H1 (cell line): ENCODE measurements around the gene DEAF1. TPM values are rescaled to one million over a fixed set of nuclear protein-coding genes. Genes with fewer than 3 reads are reported as not detected.

Source experiments
- CTCF ChIA-PET: fragments of 300-600 bp; sonication (Branson Sonifier 250); formaldehyde crosslinking; loops from one replicate; lab custom pipeline; 2021; ENCODE audit not compliant: partially characterized antibody; lab: Charles Lee
- POLR2A ChIA-PET: fragments of 300-600 bp; sonication (Branson Sonifier 250); formaldehyde crosslinking; loops from one replicate; lab custom pipeline; 2021; ENCODE audit warnings: inconsistent platforms; ENCODE audit not compliant: partially characterized antibody; lab: Charles Lee
- DNase-seq, 2 experiments: peaks; one replicate each; pipeline versions ENCODE4 v3.0.0 to v3.0.0-alpha.2; 2010 to 2022; ENCODE audit warnings: low spot score in 2 of 2, low read depth in 1 of 2, mixed read lengths in 1 of 2
- FAIRE-seq: peaks from 2 replicates; lab custom pipeline; 2011; peaks lifted over from hg19 to GRCh38; lab: Jason Lieb, UNC
- H2AFZ ChIP-seq: 2 replicates; pipeline ENCODE4 v1.8.1; 2012; ENCODE audit warnings: low read length, inconsistent platforms
- H2AK5ac ChIP-seq: 2 replicates; pipeline ENCODE4 v1.6.1; 2013; ENCODE audit warnings: low read depth, low read length
- H2BK120ac ChIP-seq: replicated peaks from 2 replicates; pipeline ENCODE3; 2013; ENCODE audit warnings: low read depth, low read length, inconsistent platforms
- H2BK12ac ChIP-seq: 2 replicates; pipeline ENCODE4 v1.6.1; 2013; ENCODE audit warnings: low read depth, low read length
- H2BK15ac ChIP-seq: 2 replicates; pipeline ENCODE4 v1.6.1; 2013; ENCODE audit warnings: low read length
- H2BK20ac ChIP-seq: 2 replicates; pipeline ENCODE4 v1.6.1; 2013; ENCODE audit warnings: low read length
- H2BK5ac ChIP-seq: 2 replicates; pipeline ENCODE4 v1.6.1; 2013; ENCODE audit warnings: low read depth, low read length
- H3K14ac ChIP-seq: 2 replicates; pipeline ENCODE4 v1.6.1; 2013; ENCODE audit warnings: inconsistent platforms; ENCODE audit not compliant: insufficient read length
- H3K18ac ChIP-seq: 2 replicates; pipeline ENCODE4 v1.6.1; 2013; ENCODE audit warnings: low read length; ENCODE audit errors: extremely low read depth
- H3K23ac ChIP-seq: 2 replicates; pipeline ENCODE4 v1.6.1; 2013; ENCODE audit warnings: inconsistent platforms; ENCODE audit not compliant: insufficient read length
- H3K23me2 ChIP-seq: 2 replicates; pipeline ENCODE4 v1.6.1; 2013; ENCODE audit warnings: low read depth, low read length
- H3K27ac ChIP-seq: 2 replicates; pipeline ENCODE4 v1.6.1; 2011; ENCODE audit warnings: low read depth, low read length, inconsistent platforms
- H3K27me3 ChIP-seq, 4 experiments: replicated peaks in 1 of 4; 1 replicate in 1 of 4; 2 replicates in 3 of 4; pipeline versions ENCODE4 v1.6.1 to v1.8.1; 2011 to 2013; ENCODE audit warnings: low read length in 3 of 4, mild to moderate bottlenecking in 3 of 4, inconsistent platforms in 2 of 4, mixed read lengths in 2 of 4, moderate library complexity in 1 of 4; ENCODE audit not compliant: control insufficient read depth in 3 of 4, insufficient read depth in 3 of 4; ENCODE audit errors: extremely low read depth in 1 of 4
- H3K36me3 ChIP-seq, 4 experiments: 2 replicates each; pipeline versions ENCODE4 v1.6.1 to v1.8.1; 2011 to 2013; ENCODE audit warnings: mild to moderate bottlenecking in 4 of 4, low read length in 3 of 4, moderate library complexity in 2 of 4, control low read depth in 1 of 4, inconsistent platforms in 1 of 4; ENCODE audit not compliant: insufficient read depth in 4 of 4, control insufficient read depth in 2 of 4
- H3K4ac ChIP-seq: replicated peaks from 2 replicates; pipeline ENCODE3; 2013; ENCODE audit warnings: low read length, low read depth, mixed read lengths, inconsistent platforms; ENCODE audit not compliant: insufficient read length
- H3K4me1 ChIP-seq, 4 experiments: replicated peaks in 1 of 4; 1 replicate in 1 of 4; 2 replicates in 3 of 4; pipeline versions ENCODE4 v1.6.1 to v1.8.1; 2011 to 2013; ENCODE audit warnings: low read length in 3 of 4, inconsistent platforms in 2 of 4, mixed read lengths in 1 of 4; ENCODE audit not compliant: insufficient read depth in 4 of 4, control insufficient read depth in 3 of 4
- H3K4me2 ChIP-seq, 2 experiments: 2 replicates each; pipeline versions ENCODE4 v1.6.1 to v1.8.1; 2011 to 2013; ENCODE audit warnings: low read depth in 2 of 2, low read length in 2 of 2, control low read depth in 1 of 2, inconsistent platforms in 1 of 2, mild to moderate bottlenecking in 1 of 2; ENCODE audit not compliant: insufficient read depth in 1 of 2
- H3K4me3 ChIP-seq, 4 experiments: fragments of 200-600, 300-600 bp in 1 of 4; sonication (generic), shearing (Covaris generic), sonication (Bioruptor Twin) in 1 of 4; 2 replicates each; pipeline versions ENCODE4 v1.5.1 to v1.8.1; 2011 to 2016; ENCODE audit warnings: low read length in 4 of 4, low read depth in 3 of 4, control low read depth in 2 of 4, inconsistent platforms in 2 of 4, mild to moderate bottlenecking in 2 of 4, mixed read lengths in 1 of 4, moderate library complexity in 1 of 4; ENCODE audit not compliant: insufficient read depth in 2 of 4; ENCODE audit errors: extremely low read depth in 1 of 4
- H3K56ac ChIP-seq: replicated peaks from 2 replicates; pipeline ENCODE3; 2013; ENCODE audit warnings: low read depth, mild to moderate bottlenecking, mixed read lengths, low read length, inconsistent platforms; ENCODE audit not compliant: insufficient read length
- H3K79me1 ChIP-seq: 2 replicates; pipeline ENCODE4 v1.6.1; 2013; ENCODE audit warnings: low read depth, low read length, control low read depth
- H3K79me2 ChIP-seq, 2 experiments: 2 replicates each; pipeline versions ENCODE4 v1.6.1 to v1.8.1; 2012 to 2013; ENCODE audit warnings: low read length in 2 of 2, mild to moderate bottlenecking in 2 of 2, inconsistent platforms in 1 of 2; ENCODE audit not compliant: insufficient read depth in 2 of 2, control insufficient read depth in 1 of 2
- H3K9ac ChIP-seq, 4 experiments: replicated peaks in 1 of 4; 1 replicate in 1 of 4; 2 replicates in 3 of 4; pipeline versions ENCODE4 v1.6.1 to v1.8.1; 2011 to 2013; ENCODE audit warnings: low read depth in 3 of 4, low read length in 3 of 4, control low read depth in 2 of 4, mild to moderate bottlenecking in 2 of 4, moderate library complexity in 2 of 4, inconsistent platforms in 1 of 4; ENCODE audit errors: extremely low read depth in 1 of 4
- H3K9me3 ChIP-seq, 2 experiments: 2 replicates each; pipeline versions ENCODE4 v1.6.1 to v1.8.1; 2012 to 2013; ENCODE audit warnings: mild to moderate bottlenecking in 2 of 2, moderate library complexity in 2 of 2, control low read depth in 1 of 2, inconsistent platforms in 1 of 2, low read depth in 1 of 2, low read length in 1 of 2, mixed read lengths in 1 of 2; ENCODE audit not compliant: insufficient read depth in 2 of 2
- H4K20me1 ChIP-seq, 2 experiments: replicated peaks in 1 of 2; 2 replicates each; pipeline versions ENCODE3 to v1.8.1; 2011 to 2013; ENCODE audit warnings: inconsistent platforms in 2 of 2, low read length in 2 of 2, mild to moderate bottlenecking in 1 of 2; ENCODE audit not compliant: insufficient read depth in 2 of 2, control insufficient read depth in 1 of 2
- H4K5ac ChIP-seq: 2 replicates; pipeline ENCODE4 v1.6.1; 2013; ENCODE audit warnings: low read length, low read depth, mixed read lengths, inconsistent platforms; ENCODE audit not compliant: insufficient read length
- H4K8ac ChIP-seq: 2 replicates; pipeline ENCODE4 v1.8.0; 2013; ENCODE audit warnings: mild to moderate bottlenecking, moderate library complexity, low read length, inconsistent platforms; ENCODE audit not compliant: insufficient read depth; ENCODE audit errors: extremely low read depth
- H4K91ac ChIP-seq: replicated peaks from 2 replicates; pipeline ENCODE3; 2013; ENCODE audit warnings: low read length, mixed read lengths, inconsistent platforms; ENCODE audit not compliant: insufficient read length
- BRCA1 ChIP-seq: IDR thresholded peaks from 2 replicates; pipeline ENCODE4 v1.6.1; 2012; ENCODE audit warnings: low read depth, low read length, improper control_type of control experiment
- CBX5 ChIP-seq: fragments of 300-800, 300-1000 bp; sonication (generic); IDR thresholded peaks from 2 replicates; pipeline ENCODE4 v1.7.1; 2016; ENCODE audit warnings: antibody characterized with exemption, low read length, low read depth
- CREB1 ChIP-seq: IDR thresholded peaks from 2 replicates; pipeline ENCODE4 v1.6.1; 2012; ENCODE audit warnings: inconsistent platforms
- E2F6 ChIP-seq: IDR thresholded peaks from 2 replicates; pipeline ENCODE4 v1.6.1; 2012; ENCODE audit warnings: inconsistent platforms
- EGR1 ChIP-seq: IDR thresholded peaks from 2 replicates; pipeline ENCODE4 v1.6.1; 2011; ENCODE audit warnings: low read depth, low read length, borderline replicate concordance
- HDAC6 ChIP-seq: IDR thresholded peaks from one replicate; pipeline ENCODE4 v1.7.1; 2012; ENCODE audit warnings: low read depth, mild to moderate bottlenecking, inconsistent platforms, low read length, moderate library complexity
- KDM1A ChIP-seq: fragments of 200-600, 300-600 bp; sonication (generic); IDR thresholded peaks from 2 replicates; pipeline ENCODE4 v1.7.1; 2016; ENCODE audit warnings: mild to moderate bottlenecking, low read length, borderline replicate concordance
- KDM4A ChIP-seq: IDR thresholded peaks from one replicate; pipeline ENCODE4 v1.7.1; 2012; ENCODE audit warnings: low read depth, mild to moderate bottlenecking, moderate library complexity, low read length, inconsistent platforms; ENCODE audit not compliant: severe bottlenecking
- NANOG ChIP-seq: IDR thresholded peaks from 2 replicates; pipeline ENCODE4 v1.6.1; 2011; ENCODE audit warnings: low read length, low read depth, mild to moderate bottlenecking, inconsistent platforms; ENCODE audit not compliant: insufficient read depth, poor library complexity, severe bottlenecking
- POU5F1 ChIP-seq: IDR thresholded peaks from 2 replicates; pipeline ENCODE4 v1.6.1; 2011; ENCODE audit warnings: low read depth, mild to moderate bottlenecking, low read length, moderate library complexity
- RFX5 ChIP-seq: IDR thresholded peaks from 2 replicates; pipeline ENCODE4 v1.6.1; 2011; ENCODE audit warnings: low read depth, low read length, improper control_type of control experiment, borderline replicate concordance
- SRF ChIP-seq: IDR thresholded peaks from 2 replicates; pipeline ENCODE4 v1.6.1; 2011; ENCODE audit warnings: mild to moderate bottlenecking, low read depth, low read length, moderate library complexity
- TBP ChIP-seq: IDR thresholded peaks from 2 replicates; pipeline ENCODE4 v1.6.1; 2011; ENCODE audit warnings: low read depth, low read length, improper control_type of control experiment
- TCF12 ChIP-seq: IDR thresholded peaks from 2 replicates; pipeline ENCODE4 v1.6.1; 2011; ENCODE audit warnings: low read depth, mild to moderate bottlenecking, low read length
- WGBS, 2 experiments: shearing (Covaris generic) in 1 of 2; methylation state at CpG; one replicate each; pipeline versions ENCODE4 v1.1.6 to v1.1.7; 2013 to 2015; ENCODE audit warnings: low lambda C conversion rate in 2 of 2, mixed read lengths in 2 of 2, inconsistent platforms in 1 of 2, low coverage in 1 of 2, missing lambda C conversion rate in 1 of 2; ENCODE audit not compliant: insufficient replicate concordance in 2 of 2, insufficient coverage in 1 of 2, insufficient read length in 1 of 2; ENCODE audit errors: extremely low coverage in 1 of 2, missing lambda C conversion rate in 1 of 2; 5-methylcytosine and 5-hydroxymethylcytosine counted together
- polyA plus RNA-seq, 7 experiments: library from polyadenylated mRNA; depleted of rRNA in 3 of 7; stranded (reverse) in 5 of 7; unstranded in 2 of 7; fragments of >200 nt in 5 of 7; fragments of 200-250 nt in 2 of 7; gene quantifications; 1 replicate in 5 of 7; 2 replicates in 1 of 7; 4 replicates in 1 of 7; pipeline versions ENCODE4 v1.2.1 to v1.2.3, GENCODE V29; 2011 to 2013; ENCODE audit warnings: missing spikeins in 2 of 7, mixed read lengths in 2 of 7
- total RNA-seq: library from RNA; stranded (reverse); fragmentation: NEBNext Ultra II Directional; extraction: Animal tissue kit (Norgen Biotek cat#: 25700); gene quantifications from 2 replicates; pipeline ENCODE4 v1.2.1, GENCODE V29; 2021

DEAF1 gene
- total and polyA plus RNA-seq, 2 of the 8 experiments (the other 6 are each of a cell fraction or from before 2014, with no cell fraction given): 47.3 to 58.4 TPM

GRCh38 chr11:699116-699508 lies 4.1 kb upstream of the DEAF1 start:
- H2AFZ ChIP-seq: no peak overlapping the region
- WGBS, 2 experiments: 91% methylated on average over 7 of the region's 7 CpGs; no CpG with 5 or more reads in 1 of the 2 experiments
- no peak for TF ChIP-seq SRF
- TF ChIP-seq E2F6: no peak
- no peak for TF ChIP-seq CBX5
- no peak for TF ChIP-seq POU5F1
- no peak for TF ChIP-seq HDAC6
- TF ChIP-seq TCF12: no peak
- TF ChIP-seq EGR1: no peak
- TF ChIP-seq KDM4A: no peak
- no peak for TF ChIP-seq RFX5
- no peak for TF ChIP-seq KDM1A
- TF ChIP-seq CREB1: no peak
- no peak for TF ChIP-seq BRCA1
- no peak for TF ChIP-seq NANOG
- no peak for TF ChIP-seq TBP

More at GRCh38 chr11:699116-699508, 4.1 kb upstream of the DEAF1 start:
- H2BK5ac ChIP-seq: no peak overlapping the region
- FAIRE-seq (no peak), DNase-seq (no peak)
- no peak overlapping the region for H2BK20ac ChIP-seq
- no peak overlapping the region for H3K23ac ChIP-seq
- H4K20me1 ChIP-seq: peaks cover 1 to 4% of the 10 kb centered on the region in 2 experiments
- no peaks in the 10 kb centered on the region for H3K36me3 ChIP-seq
- no peak overlapping the region for H3K27ac ChIP-seq
- 0 out of 2 replicates have a peak overlapping the region, but pooled peaks have one; percentile 17 for H2BK12ac ChIP-seq
- H3K18ac ChIP-seq: no peak overlapping the region
- H2BK120ac ChIP-seq: no peak overlapping the region
- POLR2A ChIA-PET: interaction anchor here (1.1 to 1.3 kb wide), 2 partner anchors 27 to 48 kb away, joined by 3 read pairs; partner anchors contain the start of gene TALDO1
- no peak overlapping the region for H3K4ac ChIP-seq
- no peaks in the 10 kb centered on the region for H3K27me3 ChIP-seq
- H3K56ac ChIP-seq: no peak overlapping the region
- CTCF ChIA-PET: interaction anchor here (0.6 to 4.9 kb wide), 7 partner anchors 20 to 63 kb away, joined by 3 to 37 read pairs (median 3); no protein-coding TSS in a partner anchor
- H2BK15ac ChIP-seq: no peak overlapping the region
- H3K9me3 ChIP-seq: peaks cover 0 to 2% of the 10 kb centered on the region in 2 experiments; a peak in 1 of 4 replicates
- no peak overlapping the region for H3K4me2 ChIP-seq
- H2AK5ac ChIP-seq: no peak overlapping the region
- H3K79me1 ChIP-seq: 0 out of 2 replicates have a peak, but pooled peaks cover 2% of the 10 kb centered on the region
- H3K4me1 ChIP-seq: peaks cover 0 to 14% (median 6%) of the 10 kb centered on the region in 4 experiments; a peak in 6 of 7 replicates
- H3K4me3 ChIP-seq: no peak overlapping the region
- H4K91ac ChIP-seq: no peak overlapping the region
- H3K9ac ChIP-seq: no peak overlapping the region
- H3K14ac ChIP-seq: no peak overlapping the region
- H3K23me2 ChIP-seq: peaks cover 5% of the 10 kb centered on the region; the same call in 1 of the 2 replicates
- H4K8ac ChIP-seq: 0 out of 2 replicates have a peak overlapping the region, but pooled peaks have one; percentile 57
- no peak overlapping the region for H4K5ac ChIP-seq
- peaks cover under 1 to 1% of the 10 kb centered on the region in 2 experiments; a peak in 2 of 4 replicates for H3K79me2 ChIP-seq
